Measurements from ENCODE around the gene FOXR1. TPM values are rescaled to one million over a fixed set of nuclear protein-coding genes. Genes with fewer than 3 reads are reported as not detected.
A peak's percentile ranks its signal among the peaks of the same experiment; 100 is the strongest.

The FOXR1 gene
- total and polyA plus RNA-seq, 2 of the 8 experiments (the other 6 are each of a cell fraction or from before 2014, with no cell fraction given): not detected

GRCh38 chr11:118956094-118956846, 15.3 kb upstream of the FOXR1 start, which contains the start of gene UPK2 (continued):
- TF ChIP-seq YY1 (IDR thresholded peaks at IDR 0.05; ENCODE audit: low read depth, low read length): peak; percentile 69; the same call in 1 of the 2 replicates
- no peak for TF ChIP-seq TAF1 (IDR thresholded peaks at IDR 0.05; ENCODE audit: low read depth, low read length)
- TF ChIP-seq NANOG (IDR thresholded peaks at IDR 0.05; ENCODE audit: insufficient read depth, low read depth, low read length, poor library complexity, severe bottlenecking): peak; percentile 14
- TF ChIP-seq RNF2 (IDR thresholded peaks at IDR 0.05; ENCODE audit: borderline replicate concordance, low read depth, low read length, missing control alignments, poor library complexity, severe bottlenecking): no peak
- no peak for TF ChIP-seq NRF1 (IDR thresholded peaks at IDR 0.05; ENCODE audit: low read depth, low read length)
- TF ChIP-seq TEAD4 (IDR thresholded peaks at IDR 0.05; ENCODE audit: low read depth, low read length): 0 out of 2 replicates have a peak, but pooled peaks have one; percentile 49
- TF ChIP-seq TCF12 (IDR thresholded peaks at IDR 0.05; ENCODE audit: low read depth, low read length): no peak
- TF ChIP-seq TBP (IDR thresholded peaks at IDR 0.05; ENCODE audit: low read depth, low read length): peak; percentile 30; the same call in 1 of the 2 replicates

Data from H1 (cell line).